ENCODE measurements around the gene SH3PXD2A. TPM values are rescaled to one million over a fixed set of nuclear protein-coding genes. Genes with fewer than 3 reads are reported as not detected.
A peak's percentile ranks its signal among the peaks of the same experiment; 100 is the strongest.

Gene SH3PXD2A
- total and polyA plus RNA-seq, 2 experiments from 2014 or later = 1.8 to 5.0 TPM

- Histone ChIP-seq H3K27ac (ENCODE audit: low read depth) (no peak overlapping the region), H2AFZ (no peak overlapping the region), H3K79me2 (replicated peaks; ENCODE audit: insufficient read depth) (no peaks in the 10 kb centered on the region), H4K20me1 (replicated peaks; ENCODE audit: insufficient read depth) (no peaks in the 10 kb centered on the region), H3K27me3 (ENCODE audit: insufficient read depth) (no peaks in the 10 kb centered on the region), H3K4me1 (ENCODE audit: insufficient read depth) (peaks cover 9% of the 10 kb centered on the region; the same call in 1 of the 2 replicates), H3F3A (replicated peaks; ENCODE audit: low read depth) (no peaks in the 10 kb centered on the region), H3K4me2 (no peak overlapping the region), H3K4me3 (no peak overlapping the region), H3K36me3 (ENCODE audit: insufficient read depth) (no peaks in the 10 kb centered on the region), H3K9me2 (ENCODE audit: insufficient read depth) (no peaks in the 10 kb centered on the region)
- Mint-ChIP-seq H3K36me3 (ENCODE audit: low read depth) (no peaks in the 10 kb centered on the region), H3K9me3 (no peaks in the 10 kb centered on the region), H3K4me3 (no peak overlapping the region), H3K4me1 (peaks cover 18% of the 10 kb centered on the region), H3K27me3 (ENCODE audit: insufficient read depth, low read depth, poor library complexity) (peaks cover 3% of the 10 kb centered on the region), H3K27ac (no peak overlapping the region)
- ATAC-seq (no peak), DNase-seq (ENCODE audit: low spot score) (no peak)
- TF ChIP-seq ZNF114 (CRISPR knock-in tag; IDR thresholded peaks at IDR 0.05) = no peak
These were observed 173.6 kb downstream of the SH3PXD2A start for GRCh38 chr10:103681617-103682399.

DNA sequence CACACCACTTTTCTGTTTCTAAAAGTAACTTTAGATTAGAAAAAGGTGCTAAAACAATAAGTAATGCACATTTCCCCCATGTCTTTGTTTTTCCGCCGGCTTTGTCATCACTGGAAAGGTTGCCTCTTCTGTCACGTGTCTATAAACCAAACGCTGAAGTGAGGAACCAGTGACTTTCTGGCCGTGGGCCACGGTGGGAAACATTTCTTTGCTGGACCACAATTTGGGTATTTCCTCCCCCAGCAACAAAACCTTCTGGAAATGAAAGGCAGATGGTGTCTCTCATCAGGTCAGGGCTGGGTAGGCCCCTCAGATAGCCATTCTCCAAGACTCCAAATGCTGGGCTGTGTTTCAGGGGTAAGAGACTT lies 174.5 kb downstream of the SH3PXD2A start:
- Histone ChIP-seq H3K27me3 (ENCODE audit: insufficient read depth) (no peaks in the 10 kb centered on the region), H3F3A (replicated peaks; ENCODE audit: low read depth) (no peaks in the 10 kb centered on the region), H4K20me1 (replicated peaks; ENCODE audit: insufficient read depth) (no peaks in the 10 kb centered on the region), H2AFZ (no peak overlapping the region), H3K4me2 (no peak overlapping the region), H3K79me2 (replicated peaks; ENCODE audit: insufficient read depth) (no peaks in the 10 kb centered on the region), H3K4me1 (ENCODE audit: insufficient read depth) (peaks cover 6% of the 10 kb centered on the region; the same call in 1 of the 2 replicates), H3K27ac (ENCODE audit: low read depth) (no peak overlapping the region), H3K4me3 (no peak overlapping the region), H3K36me3 (ENCODE audit: insufficient read depth) (no peaks in the 10 kb centered on the region), H3K9me2 (ENCODE audit: insufficient read depth) (no peaks in the 10 kb centered on the region)
- peaks cover 23% of the 10 kb centered on the region for H3K4me1 Mint-ChIP-seq
- TF ChIP-seq STAT1 (IDR thresholded peaks at IDR 0.05; ENCODE audit: unreplicated experiment) (no peak), ZNF114 (CRISPR knock-in tag; IDR thresholded peaks at IDR 0.05) (no peak), CREB1 (CRISPR knock-in tag; IDR thresholded peaks at IDR 0.05; ENCODE audit: low read depth) (no peak), EZH2 (IDR thresholded peaks at IDR 0.05; ENCODE audit: low read depth, unreplicated experiment) (no peak), JUNB (IDR thresholded peaks at IDR 0.05; ENCODE audit: unreplicated experiment) (no peak), EZH2phosphoT487 (IDR thresholded peaks at IDR 0.05; ENCODE audit: unreplicated experiment) (no peak), NANOG (IDR thresholded peaks at IDR 0.05; ENCODE audit: borderline replicate concordance) (no peak), POLR2AphosphoS5 (IDR thresholded peaks at IDR 0.05; ENCODE audit: low read depth) (no peak)
- H3K4me3 Mint-ChIP-seq = no peak overlapping the region
- no peaks in the 10 kb centered on the region for H3K9me3 Mint-ChIP-seq
- H3K36me3 Mint-ChIP-seq (ENCODE audit: low read depth) = no peaks in the 10 kb centered on the region
- peaks cover 7% of the 10 kb centered on the region for H3K27me3 Mint-ChIP-seq (ENCODE audit: insufficient read depth, low read depth, poor library complexity)
- DNase-seq (ENCODE audit: low spot score) (no peak), ATAC-seq (no peak)
- H3K27ac Mint-ChIP-seq = no peak overlapping the region

GRCh38 chr10:103679096-103679790 lies 176.1 kb downstream of the SH3PXD2A start:
- H3K36me3 Mint-ChIP-seq (ENCODE audit: low read depth) = no peaks in the 10 kb centered on the region
- no peaks in the 10 kb centered on the region for H3K9me2 ChIP-seq (ENCODE audit: insufficient read depth)
- no peaks in the 10 kb centered on the region for H3F3A ChIP-seq (replicated peaks; ENCODE audit: low read depth)
- no peaks in the 10 kb centered on the region for H3K27me3 ChIP-seq (ENCODE audit: insufficient read depth)
- peaks cover 17% of the 10 kb centered on the region for H3K4me1 Mint-ChIP-seq
- TF ChIP-seq JUNB (IDR thresholded peaks at IDR 0.05; ENCODE audit: unreplicated experiment) (no peak), EZH2phosphoT487 (IDR thresholded peaks at IDR 0.05; ENCODE audit: unreplicated experiment) (no peak), ZNF331 (CRISPR knock-in tag; IDR thresholded peaks at IDR 0.05; ENCODE audit: low read depth) (no peak), EZH2 (IDR thresholded peaks at IDR 0.05; ENCODE audit: low read depth, unreplicated experiment) (no peak)
- TF ChIP-seq, protein P1, sequence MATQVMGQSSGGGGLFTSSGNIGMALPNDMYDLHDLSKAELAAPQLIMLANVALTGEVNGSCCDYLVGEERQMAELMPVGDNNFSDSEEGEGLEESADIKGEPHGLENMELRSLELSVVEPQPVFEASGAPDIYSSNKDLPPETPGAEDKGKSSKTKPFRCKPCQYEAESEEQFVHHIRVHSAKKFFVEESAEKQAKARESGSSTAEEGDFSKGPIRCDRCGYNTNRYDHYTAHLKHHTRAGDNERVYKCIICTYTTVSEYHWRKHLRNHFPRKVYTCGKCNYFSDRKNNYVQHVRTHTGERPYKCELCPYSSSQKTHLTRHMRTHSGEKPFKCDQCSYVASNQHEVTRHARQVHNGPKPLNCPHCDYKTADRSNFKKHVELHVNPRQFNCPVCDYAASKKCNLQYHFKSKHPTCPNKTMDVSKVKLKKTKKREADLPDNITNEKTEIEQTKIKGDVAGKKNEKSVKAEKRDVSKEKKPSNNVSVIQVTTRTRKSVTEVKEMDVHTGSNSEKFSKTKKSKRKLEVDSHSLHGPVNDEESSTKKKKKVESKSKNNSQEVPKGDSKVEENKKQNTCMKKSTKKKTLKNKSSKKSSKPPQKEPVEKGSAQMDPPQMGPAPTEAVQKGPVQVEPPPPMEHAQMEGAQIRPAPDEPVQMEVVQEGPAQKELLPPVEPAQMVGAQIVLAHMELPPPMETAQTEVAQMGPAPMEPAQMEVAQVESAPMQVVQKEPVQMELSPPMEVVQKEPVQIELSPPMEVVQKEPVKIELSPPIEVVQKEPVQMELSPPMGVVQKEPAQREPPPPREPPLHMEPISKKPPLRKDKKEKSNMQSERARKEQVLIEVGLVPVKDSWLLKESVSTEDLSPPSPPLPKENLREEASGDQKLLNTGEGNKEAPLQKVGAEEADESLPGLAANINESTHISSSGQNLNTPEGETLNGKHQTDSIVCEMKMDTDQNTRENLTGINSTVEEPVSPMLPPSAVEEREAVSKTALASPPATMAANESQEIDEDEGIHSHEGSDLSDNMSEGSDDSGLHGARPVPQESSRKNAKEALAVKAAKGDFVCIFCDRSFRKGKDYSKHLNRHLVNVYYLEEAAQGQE (IDR thresholded peaks at IDR 0.05; ENCODE audit: unreplicated experiment) = no peak
- no peak overlapping the region for H3K27ac Mint-ChIP-seq
- no peak overlapping the region for H3K27ac ChIP-seq (ENCODE audit: low read depth)
- no peak overlapping the region for H2AFZ ChIP-seq
- peak; percentile 13; the same call in 1 of the 3 replicates for ATAC-seq
- no peaks in the 10 kb centered on the region; the same call in 1 of the 2 replicates for H3K4me1 ChIP-seq (ENCODE audit: insufficient read depth)
- no peak for DNase-seq (ENCODE audit: low spot score)
- no peaks in the 10 kb centered on the region for H4K20me1 ChIP-seq (replicated peaks; ENCODE audit: insufficient read depth)
- no peak overlapping the region for H3K4me3 Mint-ChIP-seq
- no peaks in the 10 kb centered on the region for H3K9me3 Mint-ChIP-seq
- H3K79me2 ChIP-seq (replicated peaks; ENCODE audit: insufficient read depth) = no peaks in the 10 kb centered on the region
- no peaks in the 10 kb centered on the region for H3K36me3 ChIP-seq (ENCODE audit: insufficient read depth)
- no peak overlapping the region for H3K4me2 ChIP-seq
- no peak overlapping the region for H3K4me3 ChIP-seq
- peaks cover 9% of the 10 kb centered on the region for H3K27me3 Mint-ChIP-seq (ENCODE audit: insufficient read depth, low read depth, poor library complexity)
